ENCODE measurements around the gene NEBL. TPM values are rescaled to one million over a fixed set of nuclear protein-coding genes. Genes with fewer than 3 reads are reported as not detected.

NEBL gene
- total and polyA plus RNA-seq, 9 of the 15 experiments (the other 6 are each of a cell fraction or from before 2014, with no cell fraction given) = 0.82 to 14.6 (median 9.8) TPM

GRCh38 chr10:20879136-20879535 lies 18.0 kb downstream of the NEBL start (continued):
- TF ChIP-seq STAT6 (CRISPR knock-in tag; IDR thresholded peaks at IDR 0.05) (no peak), ZNF212 (CRISPR knock-in tag; IDR thresholded peaks at IDR 0.05) (no peak), ZNF280B (CRISPR knock-in tag; IDR thresholded peaks at IDR 0.05) (no peak), ZNF449 (CRISPR knock-in tag; IDR thresholded peaks at IDR 0.05) (no peak), E2F5 (CRISPR knock-in tag; IDR thresholded peaks at IDR 0.05) (no peak), CBFA2T3 (IDR thresholded peaks at IDR 0.05) (no peak), ZBTB33 (CRISPR knock-in tag; IDR thresholded peaks at IDR 0.05) (no peak), TRIM25 (IDR thresholded peaks at IDR 0.05; ENCODE audit: borderline replicate concordance) (no peak)
